DND-41 (cell line): ENCODE data around the gene KRTAP3-2.

Source experiments
- ATAC-seq: fragments of 200-7000 bp; cut with Tn5 transposase; 3 replicates; pipeline ENCODE4 v1.9.1; 2021; ENCODE audit warnings: low read depth; ENCODE audit not compliant: insufficient read depth
- DNase-seq: peaks from one replicate; pipeline ENCODE4 v3.0.0-alpha.2; 2020
- H2AFZ ChIP-seq: 2 replicates; pipeline ENCODE4 v1.6.0; 2012; ENCODE audit warnings: low read depth, low read length
- H3K27ac ChIP-seq: 2 replicates; pipeline ENCODE4 v1.5.1; 2012; ENCODE audit warnings: low read length, inconsistent platforms
- H3K27me3 ChIP-seq: fragments of 200-600 bp; sonication (generic); 2 replicates; pipeline ENCODE4 v1.6.0; 2012; ENCODE audit warnings: low read length, mild to moderate bottlenecking, inconsistent platforms; ENCODE audit not compliant: insufficient read depth, poor library complexity
- H3K36me3 ChIP-seq: 2 replicates; pipeline ENCODE4 v1.5.1; 2012; ENCODE audit warnings: low read length, inconsistent platforms; ENCODE audit not compliant: insufficient read depth
- H3K4me1 ChIP-seq: 2 replicates; pipeline ENCODE4 v1.5.1; 2012; ENCODE audit warnings: mild to moderate bottlenecking, low read length; ENCODE audit not compliant: insufficient read depth
- H3K4me2 ChIP-seq: 2 replicates; pipeline ENCODE4 v1.6.0; 2012; ENCODE audit warnings: mild to moderate bottlenecking, moderate library complexity, low read length, inconsistent platforms; ENCODE audit not compliant: insufficient read depth
- H3K4me3 ChIP-seq, 2 experiments: fragments of 200-600 bp in 1 of 2; shearing (Covaris generic) in 1 of 2; 2 replicates each; pipeline ENCODE4 v1.5.1; 2012 to 2016; ENCODE audit warnings: inconsistent platforms in 2 of 2, low read length in 2 of 2, mild to moderate bottlenecking in 2 of 2, low read depth in 1 of 2, moderate library complexity in 1 of 2
- H3K79me2 ChIP-seq: 2 replicates; pipeline ENCODE4 v1.6.0; 2012; ENCODE audit warnings: low read length, inconsistent platforms; ENCODE audit not compliant: insufficient read depth
- H3K9ac ChIP-seq: 2 replicates; pipeline ENCODE4 v1.6.0; 2012; ENCODE audit warnings: low read depth, mild to moderate bottlenecking, inconsistent platforms, low read length, moderate library complexity
- H3K9me3 ChIP-seq: 2 replicates; pipeline ENCODE4 v1.5.1; 2012; ENCODE audit warnings: low read length, moderate library complexity, mild to moderate bottlenecking, inconsistent platforms; ENCODE audit not compliant: insufficient read depth, severe bottlenecking
- H4K20me1 ChIP-seq: 2 replicates; pipeline ENCODE4 v1.6.0; 2012; ENCODE audit warnings: low read length; ENCODE audit not compliant: insufficient read depth
- EZH2 ChIP-seq: IDR thresholded peaks from 3 replicates; pipeline ENCODE4 v1.6.1; 2012; ENCODE audit warnings: borderline replicate concordance, low read depth, mild to moderate bottlenecking, moderate library complexity, low read length, inconsistent platforms; ENCODE audit not compliant: severe bottlenecking
- TF ChIP-seq, protein P1 (sequence below): IDR thresholded peaks from 2 replicates; pipeline ENCODE4 v1.5.1; 2012; ENCODE audit warnings: borderline replicate concordance, low read length, moderate library complexity, mild to moderate bottlenecking; ENCODE audit not compliant: poor library complexity, severe bottlenecking; ENCODE audit errors: extremely low read depth

KRTAP3-2 gene

DNA sequence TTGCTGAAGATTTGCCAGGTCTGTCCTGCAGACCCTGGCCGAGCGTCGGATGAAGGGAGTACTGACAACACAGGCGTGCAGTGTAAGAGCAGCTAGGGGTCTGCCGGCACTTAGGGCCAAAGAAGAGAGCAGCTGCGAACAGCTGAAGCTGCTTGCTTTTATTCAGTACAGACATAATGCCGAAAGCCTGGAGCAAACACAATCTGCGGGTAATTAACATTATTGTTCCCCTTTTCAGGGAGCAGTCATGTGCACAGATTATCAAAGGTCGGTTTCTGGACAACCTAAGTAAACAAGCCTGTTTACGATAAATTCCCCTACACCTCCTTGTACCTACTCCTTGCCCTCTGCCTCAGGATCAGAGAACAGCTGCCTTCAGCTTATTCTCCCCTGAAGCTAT is 50.3 kb downstream of the KRTAP3-2 start:
- H3K27me3 ChIP-seq = peaks cover 34% of the 10 kb centered on the region
- no peak overlapping the region for H2AFZ ChIP-seq
- no peak overlapping the region for H3K4me3 ChIP-seq
- no peaks in the 10 kb centered on the region for H3K79me2 ChIP-seq
- no peak overlapping the region for H3K4me2 ChIP-seq
- ATAC-seq (no peak), DNase-seq (no peak)
- TF ChIP-seq EZH2 = no peak
- TF ChIP-seq, protein P1, sequence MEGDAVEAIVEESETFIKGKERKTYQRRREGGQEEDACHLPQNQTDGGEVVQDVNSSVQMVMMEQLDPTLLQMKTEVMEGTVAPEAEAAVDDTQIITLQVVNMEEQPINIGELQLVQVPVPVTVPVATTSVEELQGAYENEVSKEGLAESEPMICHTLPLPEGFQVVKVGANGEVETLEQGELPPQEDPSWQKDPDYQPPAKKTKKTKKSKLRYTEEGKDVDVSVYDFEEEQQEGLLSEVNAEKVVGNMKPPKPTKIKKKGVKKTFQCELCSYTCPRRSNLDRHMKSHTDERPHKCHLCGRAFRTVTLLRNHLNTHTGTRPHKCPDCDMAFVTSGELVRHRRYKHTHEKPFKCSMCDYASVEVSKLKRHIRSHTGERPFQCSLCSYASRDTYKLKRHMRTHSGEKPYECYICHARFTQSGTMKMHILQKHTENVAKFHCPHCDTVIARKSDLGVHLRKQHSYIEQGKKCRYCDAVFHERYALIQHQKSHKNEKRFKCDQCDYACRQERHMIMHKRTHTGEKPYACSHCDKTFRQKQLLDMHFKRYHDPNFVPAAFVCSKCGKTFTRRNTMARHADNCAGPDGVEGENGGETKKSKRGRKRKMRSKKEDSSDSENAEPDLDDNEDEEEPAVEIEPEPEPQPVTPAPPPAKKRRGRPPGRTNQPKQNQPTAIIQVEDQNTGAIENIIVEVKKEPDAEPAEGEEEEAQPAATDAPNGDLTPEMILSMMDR = no peak
- H4K20me1 ChIP-seq = peaks cover 2% of the 10 kb centered on the region; the same call in 1 of the 2 replicates
- no peaks in the 10 kb centered on the region for H3K4me1 ChIP-seq
- H3K9me3 ChIP-seq = no peaks in the 10 kb centered on the region
- no peak overlapping the region for H3K9ac ChIP-seq
- no peak overlapping the region for H3K27ac ChIP-seq
- H3K36me3 ChIP-seq = no peaks in the 10 kb centered on the region
